NCI-H1694 (cell line): Measurements from ENCODE around the gene CCZ1B.
"Not testable (repeated sequence)": the region's sequence is repeated elsewhere in the genome, so short reads cannot be mapped to it uniquely, and the experiment has no call there.

Experiments used
- DNase-seq: peaks from one replicate; lab custom pipeline; 2025; lab: John Stamatoyannopoulos, UW

Gene CCZ1B

DNA sequence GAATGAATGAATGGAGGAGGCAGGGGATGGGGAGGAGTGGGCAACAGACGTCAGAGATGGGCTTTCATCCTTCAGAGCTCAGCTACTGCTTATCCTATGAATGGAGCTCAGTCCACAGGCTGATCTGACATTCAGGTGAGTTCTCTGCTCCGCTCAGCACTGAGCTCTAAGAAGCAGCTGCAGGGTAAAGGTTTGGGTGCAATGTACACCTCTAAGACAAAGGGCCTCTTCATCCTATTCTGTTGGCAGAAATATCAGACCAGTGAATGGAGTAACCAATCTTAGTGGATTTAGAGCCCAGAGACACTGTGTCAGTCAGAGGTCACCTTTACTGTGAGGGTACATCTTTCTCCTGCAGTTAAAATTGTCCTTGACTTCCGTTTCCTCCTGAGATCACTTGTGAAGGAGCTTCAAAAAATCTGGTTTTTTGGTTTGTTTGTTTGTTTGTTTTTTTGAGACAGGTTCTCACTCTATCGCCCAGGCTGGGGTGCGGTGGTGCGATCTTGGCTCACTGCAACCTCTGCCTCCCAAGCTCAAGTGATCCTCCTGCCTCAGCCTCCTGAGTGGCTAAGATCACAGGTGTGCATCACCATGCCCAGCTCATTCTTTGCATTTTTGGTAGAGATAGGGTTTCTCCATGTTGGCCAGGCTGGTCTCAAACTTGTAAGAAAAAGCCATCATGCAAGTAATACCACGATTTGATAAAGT lies 5.1 kb upstream of the CCZ1B start:
- no peak for DNase-seq

DNA sequence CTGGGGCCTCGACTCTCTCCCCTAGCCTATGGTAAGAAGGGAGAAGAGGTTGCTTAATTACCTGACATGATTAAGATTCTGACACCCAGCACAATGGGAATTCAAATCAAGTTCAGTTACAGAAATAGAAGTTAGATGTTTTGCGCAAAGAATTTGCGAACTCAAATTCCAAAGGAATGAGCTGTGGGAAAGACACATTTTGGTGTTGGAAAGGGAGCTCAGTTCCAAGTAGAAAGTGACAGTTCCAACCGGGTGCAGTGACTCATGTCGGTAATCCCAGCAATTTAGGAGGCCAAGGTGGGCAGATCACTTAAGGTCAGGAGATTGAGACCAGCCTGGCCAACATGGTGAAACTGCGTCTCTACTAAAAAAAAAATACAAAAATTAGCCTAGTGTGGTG lies 4.0 kb upstream of the CCZ1B start:
- not testable (repeated sequence) for DNase-seq

DNA sequence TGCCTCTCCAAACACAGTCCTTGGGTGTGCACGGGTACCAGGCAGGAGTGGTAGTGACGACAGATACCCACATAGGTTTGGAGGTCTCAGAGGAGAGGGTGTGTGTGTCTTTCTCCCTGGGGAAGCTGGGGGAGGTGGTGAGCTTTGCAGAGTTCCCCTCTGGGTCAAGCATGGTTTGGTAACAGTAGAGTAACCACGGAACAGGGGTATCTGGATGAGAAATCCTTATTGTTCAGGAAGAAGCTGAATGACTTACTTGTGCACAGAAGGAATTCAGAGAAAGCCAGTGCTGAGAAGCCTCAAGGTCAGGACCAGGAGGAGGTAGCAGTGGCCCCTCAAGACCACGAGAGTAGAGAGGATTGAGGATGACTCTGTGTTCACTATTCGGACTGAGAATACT lies 3.5 kb upstream of the CCZ1B start:
- not testable (repeated sequence) for DNase-seq

DNA sequence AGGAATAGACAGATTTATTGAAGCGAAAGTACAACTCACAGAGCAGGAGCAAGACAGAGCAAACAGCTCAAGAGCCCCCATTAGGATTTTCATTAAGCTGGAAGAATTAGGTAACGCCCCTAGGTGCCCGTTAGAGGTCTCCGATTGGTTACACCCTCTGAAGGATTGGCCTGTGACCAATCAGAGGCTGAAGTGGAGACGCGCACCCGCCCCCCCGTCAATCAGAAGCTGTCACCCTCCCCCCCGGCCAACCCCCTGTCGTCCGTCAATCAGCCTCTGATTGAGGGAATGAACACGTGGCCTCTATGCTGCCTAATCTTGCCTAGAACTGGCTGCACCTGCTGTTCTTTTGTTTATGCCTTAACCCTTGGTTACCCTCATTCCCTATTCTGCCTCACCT lies 1.1 kb upstream of the CCZ1B start:
- not testable (repeated sequence) for DNase-seq

DNA sequence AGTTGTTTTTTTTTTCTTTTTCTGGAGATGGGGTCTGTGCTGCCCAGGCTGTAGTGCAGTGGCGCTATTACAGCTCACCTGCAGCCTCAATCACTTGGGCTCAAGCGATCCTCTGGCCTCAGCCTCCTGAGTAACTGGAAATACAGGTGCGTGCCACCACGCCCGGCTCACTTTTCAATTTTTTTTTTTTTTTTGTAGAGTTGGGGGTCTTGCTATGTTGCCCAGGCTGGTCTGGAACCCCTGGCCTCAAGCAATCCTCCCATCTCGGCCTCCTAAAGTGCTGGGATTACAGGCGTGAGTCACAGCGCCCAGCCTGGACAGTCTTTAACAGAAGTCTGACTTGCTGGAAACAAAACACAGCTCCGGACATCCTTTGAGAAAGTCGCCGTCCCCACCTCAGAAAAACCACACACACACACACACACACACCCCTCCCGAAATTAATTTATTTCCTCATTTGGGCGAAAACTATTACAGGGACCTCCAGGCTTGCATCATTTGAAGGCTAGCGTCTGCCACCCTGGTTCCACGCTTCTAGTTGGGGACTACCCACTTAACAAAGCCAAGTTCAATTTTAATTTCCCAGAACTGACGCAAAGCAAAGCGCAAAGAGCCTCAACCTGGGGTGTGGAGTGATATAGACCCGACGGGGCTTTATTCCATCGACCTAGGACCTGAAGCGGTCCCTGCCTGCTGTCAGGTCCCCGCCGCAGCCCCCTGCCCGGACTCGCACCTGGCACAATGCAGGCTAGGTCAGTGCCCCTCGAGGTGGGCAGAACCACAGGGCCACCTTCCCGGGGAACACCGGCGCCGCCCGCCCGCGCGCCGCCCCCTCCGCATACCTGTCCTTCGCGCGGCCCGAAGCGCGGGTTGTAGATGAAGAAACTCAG lies 594 bp downstream of the CCZ1B start:
- DNase-seq = not testable (repeated sequence)

DNA sequence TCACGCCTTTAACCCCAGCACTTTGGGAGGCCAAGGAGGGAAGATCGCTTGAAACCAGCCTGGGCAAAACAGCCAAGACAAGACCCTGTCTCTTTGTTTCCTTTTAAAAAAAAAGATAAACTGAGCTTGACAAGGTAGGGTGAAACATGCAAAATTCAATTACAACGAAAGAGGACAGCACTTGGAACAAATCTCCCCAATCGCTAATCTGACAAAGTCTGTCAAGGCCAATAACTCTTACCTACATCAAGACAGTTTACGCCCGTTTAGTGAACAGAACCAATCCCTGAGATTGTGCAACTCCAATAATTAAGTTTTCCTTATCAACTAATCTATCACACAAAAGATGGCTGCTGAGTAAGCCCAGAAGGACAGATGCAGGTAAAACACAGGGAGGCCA lies 4.5 kb downstream of the CCZ1B start:
- not testable (repeated sequence) for DNase-seq

DNA sequence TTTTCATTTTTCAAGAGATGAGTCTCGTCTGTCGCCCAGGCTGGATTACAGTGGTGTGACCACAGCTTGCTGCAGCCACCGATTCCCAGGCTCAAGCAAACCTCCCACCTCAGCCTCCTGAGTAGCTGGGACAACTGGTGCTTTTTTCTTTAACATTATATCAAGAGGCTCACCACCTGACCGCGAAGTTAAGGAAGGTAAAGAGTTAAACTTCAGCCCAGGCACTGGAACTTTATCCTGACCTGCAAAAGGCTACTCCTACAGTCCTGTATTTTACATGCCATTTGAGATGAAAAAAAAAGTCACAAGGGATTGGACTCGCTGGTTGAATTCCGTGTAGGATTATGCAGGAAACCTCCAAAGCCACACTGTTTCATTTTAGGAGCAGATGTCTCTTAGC lies 10.6 kb downstream of the CCZ1B start:
- not testable (repeated sequence) for DNase-seq

DNA sequence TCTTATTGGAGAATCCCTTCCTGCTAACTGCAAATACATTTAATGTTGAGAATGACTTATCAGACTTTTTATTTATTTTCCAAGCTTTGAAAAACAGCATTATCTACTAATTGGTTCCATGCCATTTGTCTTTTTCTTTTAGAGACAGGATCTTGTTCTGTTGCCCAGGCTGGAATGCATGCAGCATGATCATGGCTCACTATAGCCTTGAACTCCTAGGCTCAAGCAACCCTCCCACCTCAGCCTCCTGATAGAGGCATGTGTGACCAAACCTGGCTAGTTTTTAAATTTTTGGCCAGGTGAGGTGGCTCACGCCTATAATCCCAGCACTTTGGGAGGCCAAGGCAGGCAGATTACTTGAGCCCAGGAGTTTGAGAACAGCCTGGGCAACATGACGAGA lies 13.1 kb downstream of the CCZ1B start:
- DNase-seq = not testable (repeated sequence)

DNA sequence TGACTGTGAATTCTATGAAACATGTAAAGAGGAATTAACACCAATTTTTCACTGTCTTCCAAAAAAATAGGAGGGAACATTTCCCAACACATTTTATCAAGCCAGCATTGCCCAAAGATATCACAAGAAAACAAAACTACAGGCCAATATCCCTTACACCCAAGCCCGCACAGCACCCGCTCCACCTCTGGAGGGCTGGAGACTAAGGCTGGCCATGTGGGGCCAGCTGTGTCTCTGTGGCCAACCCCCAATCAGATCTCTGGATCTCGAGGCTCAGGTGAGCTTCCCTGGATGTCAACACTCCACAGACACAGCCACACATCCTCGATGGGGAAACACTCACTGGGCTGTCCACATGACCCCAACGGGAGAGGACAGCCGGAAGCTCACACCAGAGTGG lies 18.1 kb downstream of the CCZ1B start:
- DNase-seq = not testable (repeated sequence)

DNA sequence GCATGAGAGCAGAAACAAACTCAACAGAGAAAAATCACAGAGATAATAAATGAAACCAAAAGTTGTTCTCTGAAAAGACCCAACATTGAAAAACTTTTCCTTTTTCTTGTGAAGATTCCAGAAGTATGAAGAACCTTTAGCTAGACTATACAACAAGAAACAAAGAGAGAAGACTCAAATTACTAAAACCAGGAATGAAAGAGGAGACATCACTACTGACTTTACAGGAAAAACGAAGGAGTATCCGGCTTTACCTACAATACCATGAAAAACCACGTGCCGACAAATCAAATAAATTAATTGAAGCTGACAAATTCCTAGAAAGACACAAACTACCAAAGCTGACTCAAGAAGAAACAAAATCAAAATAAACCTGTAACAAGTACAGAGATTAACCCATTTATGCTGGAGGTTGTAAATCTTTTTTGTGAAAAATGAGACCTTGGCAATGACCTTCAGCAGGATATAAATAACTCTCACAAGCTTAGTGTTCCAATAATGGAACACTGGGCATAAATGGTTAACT lies 18.6 kb downstream of the CCZ1B start:
- not testable (repeated sequence) for DNase-seq

DNA sequence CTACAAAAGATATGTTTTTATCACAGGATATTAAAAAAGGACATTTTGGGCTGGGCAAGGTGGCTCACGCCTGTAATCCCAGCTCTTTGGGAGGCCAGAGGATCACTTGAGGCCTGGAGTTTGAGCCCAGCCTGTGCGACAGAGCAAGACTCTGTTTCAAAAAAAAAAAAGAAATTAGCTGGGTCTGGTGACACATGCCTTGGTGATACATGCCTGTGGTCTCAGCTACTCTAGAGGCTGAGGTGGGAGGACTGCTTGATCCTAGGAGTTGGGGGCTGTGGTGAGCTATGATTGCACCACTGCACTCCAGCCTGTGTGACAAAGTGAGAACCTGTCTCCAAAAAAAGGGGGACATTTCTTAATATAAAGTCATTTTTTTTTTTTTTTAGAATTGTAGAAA lies 25.7 kb downstream of the CCZ1B start:
- DNase-seq = not testable (repeated sequence)

DNA sequence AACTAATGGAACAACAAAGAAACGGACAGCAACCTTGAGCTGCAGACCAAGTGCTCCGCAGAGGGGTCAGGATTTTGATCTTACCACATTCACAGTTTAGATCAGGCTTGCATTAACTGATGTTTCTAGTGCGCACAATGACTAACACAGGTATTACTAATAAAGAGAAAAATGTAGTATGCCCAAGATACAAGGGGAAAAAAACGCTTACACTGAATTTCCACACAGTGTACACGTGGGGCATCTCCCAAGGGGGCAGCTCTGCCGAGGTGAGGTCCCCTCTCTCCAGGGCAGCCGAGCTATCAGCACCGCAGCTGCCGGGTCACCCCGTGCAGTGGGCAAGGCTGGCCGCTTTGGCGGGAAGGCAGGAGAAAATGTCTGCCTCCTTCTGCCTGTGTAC lies 26.2 kb downstream of the CCZ1B start:
- DNase-seq = not testable (repeated sequence)

DNA sequence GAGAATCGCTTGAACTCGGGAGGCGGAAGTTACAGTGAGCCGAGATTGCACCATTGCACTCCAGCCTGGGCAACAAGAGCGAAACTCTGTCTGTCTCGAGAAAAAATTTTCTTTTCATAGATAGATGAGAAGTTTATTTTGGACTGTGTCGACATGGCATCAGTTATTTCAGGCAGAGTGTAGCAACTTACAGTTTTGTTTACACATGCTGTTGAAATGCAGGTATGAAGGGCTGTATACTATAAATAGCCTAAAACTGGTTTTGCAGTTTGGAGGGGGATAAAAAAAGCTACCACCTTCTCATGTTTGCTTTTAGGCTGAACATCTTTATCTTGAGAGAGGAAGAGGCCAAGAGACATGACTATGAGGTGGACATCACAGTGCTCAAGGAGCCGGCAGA lies 28.0 kb downstream of the CCZ1B start:
- not testable (repeated sequence) for DNase-seq

DNA sequence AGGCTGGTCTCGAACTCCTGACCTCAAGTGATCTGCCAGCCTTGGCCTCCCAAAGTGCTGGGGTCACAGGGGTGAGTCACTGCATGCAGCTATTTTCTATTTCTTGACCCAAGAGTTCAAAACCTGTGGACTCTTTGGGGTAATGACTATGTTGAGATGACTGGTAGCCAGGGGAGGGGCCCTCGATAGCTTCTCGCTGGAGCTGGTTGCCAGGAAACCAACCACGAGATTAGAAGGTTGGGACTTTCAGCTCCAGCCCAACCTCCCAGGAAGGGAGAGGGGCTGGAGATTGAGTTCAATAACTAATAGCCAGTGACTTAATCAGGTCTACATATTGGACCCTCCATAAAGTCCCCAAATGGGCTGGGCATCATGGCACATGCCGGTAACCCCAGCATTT lies 28.9 kb downstream of the CCZ1B start:
- DNase-seq = not testable (repeated sequence)

DNA sequence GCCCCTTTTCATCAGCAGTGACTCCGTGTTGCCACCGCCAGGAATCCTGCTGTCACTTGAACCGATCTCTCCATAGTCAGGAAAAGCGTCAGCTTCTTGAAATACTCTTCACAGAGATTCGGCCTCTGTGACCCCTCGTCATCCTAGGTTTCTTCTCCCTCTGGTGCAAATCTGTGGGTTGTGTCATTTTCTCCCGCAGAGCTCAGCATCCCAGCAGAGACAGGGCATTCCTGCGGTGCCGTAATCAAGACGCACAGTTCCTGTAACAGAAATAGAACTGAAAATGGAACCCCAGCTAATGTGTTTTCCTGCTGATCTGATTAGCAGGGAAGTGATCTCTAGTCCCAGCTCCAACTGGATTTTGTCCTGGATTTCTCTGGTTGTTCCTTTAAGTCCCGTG lies 31.8 kb downstream of the CCZ1B start:
- DNase-seq = not testable (repeated sequence)

DNA sequence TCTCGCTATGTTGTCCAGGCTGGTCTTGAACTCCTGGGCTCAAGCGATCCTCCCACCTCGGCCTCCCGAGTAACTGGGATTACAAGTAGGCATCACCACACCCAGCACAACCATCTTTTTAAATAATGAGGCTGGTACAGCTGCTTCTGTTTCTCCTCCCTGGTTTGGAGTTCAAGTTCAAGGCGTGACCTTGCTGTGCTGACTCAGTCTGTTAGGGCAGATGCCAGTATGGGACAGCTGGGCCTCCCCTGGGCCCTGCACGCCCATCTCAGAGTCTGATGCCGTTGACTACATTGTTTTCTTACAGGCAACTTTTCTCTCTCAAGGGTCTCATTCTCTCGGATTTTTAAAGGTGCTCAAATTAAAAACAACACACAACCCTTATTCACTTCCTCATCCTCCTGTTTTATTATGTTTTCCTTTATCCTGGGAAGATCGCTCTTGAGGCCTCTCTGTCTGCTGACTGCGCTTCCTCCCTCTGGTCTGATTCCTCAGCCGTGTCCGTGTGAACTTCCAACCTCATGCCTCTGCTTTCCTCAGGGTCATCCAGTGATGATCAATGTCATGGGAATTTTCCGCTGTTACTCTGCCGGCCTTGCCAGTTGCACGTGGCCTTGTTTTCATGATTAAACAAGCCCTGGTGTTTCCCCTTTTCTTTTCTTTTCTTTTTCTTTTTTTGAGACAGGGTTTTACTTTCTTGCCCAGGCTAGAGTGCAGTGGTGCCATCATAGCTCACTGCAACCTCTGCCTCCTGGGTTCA lies 33.8 kb downstream of the CCZ1B start:
- not testable (repeated sequence) for DNase-seq

DNA sequence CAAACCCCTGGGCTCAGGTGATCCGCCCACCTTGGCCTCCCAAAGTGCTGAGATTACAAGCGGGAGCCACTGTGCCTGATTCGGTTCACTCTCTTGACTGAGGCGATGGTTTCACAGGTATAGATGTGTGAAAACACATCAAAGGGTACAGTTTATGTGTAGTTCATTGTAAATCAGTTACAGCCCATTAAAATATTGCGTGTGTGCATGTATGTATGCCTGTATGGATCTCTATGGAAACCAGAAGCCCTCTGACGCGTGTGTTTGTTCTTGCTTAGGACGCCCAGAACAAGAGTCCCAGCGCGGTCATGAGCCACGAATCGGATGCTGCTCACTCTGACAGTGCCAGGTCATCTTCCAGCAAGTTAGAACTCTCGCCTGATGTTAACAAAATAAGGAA lies 36.7 kb downstream of the CCZ1B start:
- DNase-seq = not testable (repeated sequence)

DNA sequence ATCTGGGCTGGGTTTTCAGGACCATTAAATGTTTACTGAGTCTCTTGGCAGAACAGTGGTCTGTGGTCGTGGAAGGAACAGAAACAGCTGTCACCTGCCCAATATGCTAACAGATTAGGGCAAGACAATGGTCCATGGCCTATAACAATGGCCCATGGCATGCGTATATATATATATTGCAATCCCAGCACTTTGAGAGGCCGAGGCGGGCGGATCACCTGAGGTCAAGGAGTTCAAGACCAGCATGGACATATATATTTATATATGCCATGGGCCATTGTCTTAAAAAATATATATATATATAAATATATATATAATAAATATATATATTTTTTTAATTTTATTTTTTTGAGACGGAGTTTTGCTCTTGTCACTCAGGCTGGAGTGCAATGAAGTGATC lies 44.5 kb downstream of the CCZ1B start:
- DNase-seq = not testable (repeated sequence)

DNA sequence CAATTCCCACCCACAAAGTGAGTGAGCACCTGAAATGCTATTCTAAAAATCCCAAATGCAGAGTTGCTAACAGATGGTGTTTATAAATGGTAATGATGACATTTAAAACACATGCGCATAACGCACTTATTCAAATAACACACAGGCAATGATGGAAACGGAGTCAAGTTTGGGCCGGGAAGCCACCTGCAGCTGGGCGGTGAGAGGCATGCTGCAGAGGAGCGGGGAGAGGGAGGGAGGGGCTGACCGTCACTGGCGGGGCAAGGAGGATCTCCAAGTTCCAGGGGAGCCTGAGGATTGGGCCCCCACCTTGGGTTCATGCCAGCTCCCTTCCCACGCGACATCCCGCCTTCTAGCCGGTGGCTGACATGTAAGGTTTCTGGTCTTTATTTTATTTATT lies 64.9 kb downstream of the CCZ1B start:
- DNase-seq = not testable (repeated sequence)

DNA sequence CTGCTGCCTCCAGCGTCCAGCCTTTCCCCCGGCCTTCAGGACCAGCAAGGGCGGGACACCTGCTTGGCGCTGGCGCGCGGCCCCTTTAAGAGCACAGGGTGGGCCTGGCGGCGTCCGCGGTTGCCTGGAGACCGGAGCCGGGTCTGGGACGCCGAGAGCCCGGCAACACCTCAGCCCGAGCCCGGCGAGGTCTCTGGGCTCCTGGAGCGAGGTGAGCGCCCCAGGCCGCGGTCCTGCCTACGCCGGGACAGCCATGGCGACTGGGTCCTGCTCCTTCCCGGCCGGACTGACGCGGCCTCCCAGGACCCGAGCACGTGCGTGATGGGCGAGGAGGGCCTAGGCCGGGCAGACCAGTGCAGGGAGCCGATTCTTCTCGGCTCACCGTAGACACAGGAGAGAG lies 72.1 kb downstream of the CCZ1B start, which contains the start of gene RSPH10B2:
RSPH10B2 (plus strand) TSS at position 140 of the 400 bp plus-strand sequence. CDS start 3,575 bp downstream, outside the sequence.
- not testable (repeated sequence) for DNase-seq

DNA sequence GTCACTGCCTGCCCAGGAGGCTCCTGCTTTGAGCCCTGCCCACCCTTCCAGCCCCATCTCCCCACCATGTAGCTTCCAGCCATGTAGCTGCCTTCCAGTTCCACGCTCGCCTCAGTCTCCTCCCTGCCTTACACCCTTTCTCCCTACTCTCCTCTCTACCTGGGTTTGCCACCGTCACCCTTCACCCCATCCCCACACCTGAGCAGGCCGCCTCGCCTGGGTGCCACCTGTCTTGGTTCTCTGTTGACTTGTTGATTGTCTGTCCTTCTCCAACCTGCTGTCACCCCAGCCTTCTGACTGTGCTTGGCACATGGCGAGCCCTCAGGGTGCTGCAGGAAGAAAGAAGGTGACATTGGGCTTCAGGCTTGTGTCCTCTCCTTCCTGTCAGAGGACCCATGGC lies 75.9 kb downstream of the CCZ1B start:
- DNase-seq = not testable (repeated sequence)

DNA sequence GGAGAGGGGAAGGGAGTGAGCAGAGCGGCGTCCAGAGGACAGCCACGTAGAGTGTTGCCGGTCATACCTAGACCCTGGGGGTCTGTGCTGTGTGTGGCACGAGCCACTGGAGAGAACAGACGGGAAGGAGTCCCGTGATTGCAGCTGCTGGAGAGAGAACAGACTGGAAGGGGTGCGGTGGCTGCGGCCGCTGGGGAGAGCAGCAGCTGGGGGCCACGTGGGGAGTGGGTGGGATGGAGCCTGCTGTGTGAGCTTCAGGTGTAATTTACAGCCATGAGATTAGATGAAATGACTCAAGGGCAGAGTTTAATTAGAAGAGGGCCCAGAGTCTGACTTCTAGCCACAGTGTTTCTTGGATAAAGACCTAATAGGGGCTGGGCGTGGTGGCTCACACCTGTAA lies 76.7 kb downstream of the CCZ1B start:
- DNase-seq = not testable (repeated sequence)
